Sigmoid colon (tissue), 7 donors: Measurements from ENCODE around the gene CTNND2. TPM values are rescaled to one million over a fixed set of nuclear protein-coding genes. Genes with fewer than 3 reads are reported as not detected.

Experiments
- DNase-seq: peaks from one replicate; pipeline ENCODE4 v3.0.0-alpha.2; 2019
- H3K27ac ChIP-seq, 4 donors: fragments of 200-600 bp; sonication (generic); one replicate each; pipeline ENCODE4 v1.5.1; 2016 to 2019; ENCODE audit warnings: mild to moderate bottlenecking in 1 of 4
- H3K27me3 ChIP-seq, 3 donors: fragments of 200-600 bp; sonication (generic); one replicate each; pipeline ENCODE4 v1.5.1; 2019; ENCODE audit warnings: mild to moderate bottlenecking in 1 of 3
- H3K36me3 ChIP-seq, 4 donors: fragments of 200-600 bp; sonication (generic); one replicate each; pipeline ENCODE4 v1.5.1; 2016 to 2019
- H3K4me1 ChIP-seq, 4 donors: fragments of 200-600 bp; sonication (generic); one replicate each; pipeline ENCODE4 v1.5.1; 2017 to 2019
- H3K4me3 ChIP-seq, 4 donors: fragments of 200-600 bp; sonication (generic); one replicate each; pipeline ENCODE4 v1.5.1; 2017 to 2019; ENCODE audit warnings: mild to moderate bottlenecking in 2 of 4, moderate library complexity in 1 of 4
- H3K9me3 ChIP-seq, 4 donors: fragments of 200-600 bp in 3 of 4; sonication (generic) in 3 of 4; one replicate each; pipeline versions ENCODE4 v1.5.1 to v1.6.1; 2013 to 2019
- CTCF ChIP-seq, 4 experiments: fragments of 450-650 bp in 3 of 4; fragments of 200-600 bp in 1 of 4; IDR thresholded peaks; one replicate each; pipeline ENCODE4 v1.5.1; 2016 to 2019; ENCODE audit warnings: antibody characterized with exemption in 4 of 4, mild to moderate bottlenecking in 3 of 4, moderate library complexity in 2 of 4
- EP300 ChIP-seq, 4 donors: sonication (generic); formaldehyde crosslinking; IDR thresholded peaks; one replicate each; pipeline ENCODE4 v1.6.1; 2017; ENCODE audit warnings: antibody characterized with exemption in 4 of 4
- POLR2A ChIP-seq, 2 donors: fragments of 450-650 bp; IDR thresholded peaks; one replicate each; pipeline ENCODE4 v1.6.1; 2016; ENCODE audit warnings: antibody characterized with exemption in 2 of 2, mild to moderate bottlenecking in 2 of 2, moderate library complexity in 2 of 2
- POLR2AphosphoS5 ChIP-seq, 4 donors: sonication (generic); formaldehyde crosslinking; IDR thresholded peaks; one replicate each; pipeline ENCODE4 v1.6.1; 2017; ENCODE audit warnings: antibody characterized with exemption in 4 of 4
- WGBS, 2 donors: extraction: QIAGEN DNeasy Blood & Tissue Kit; methylation state at CpG; one replicate each; pipeline ENCODE4 v1.1.7; 2013; 5-methylcytosine and 5-hydroxymethylcytosine counted together
- intact Hi-C: fragments of 100-400 bp; cut with DNase I; formaldehyde crosslinking; loops from one replicate; pipeline ENCODE4 v1.15.1; 2023
- polyA plus RNA-seq, 3 donors: library from polyadenylated mRNA; stranded (reverse); fragments of 200-250 nt; gene quantifications; one replicate each; pipeline ENCODE4 v1.2.3, GENCODE V29; 2013
- total RNA-seq, 4 donors: library from RNA; depleted of rRNA; stranded (reverse); fragments of >200 nt; gene quantifications; one replicate each; pipeline ENCODE4 v1.1.0, GENCODE V29; 2016
- donor health status: healthy with polysubstance abuse.
- donor health status: Bipolar disorder and iron deficiency.
- donor health status: healthy.

CTNND2 gene
- total and polyA plus RNA-seq, 7 donors: 0.36 to 2.5 (median 0.84) TPM; not detected in 1

DNA sequence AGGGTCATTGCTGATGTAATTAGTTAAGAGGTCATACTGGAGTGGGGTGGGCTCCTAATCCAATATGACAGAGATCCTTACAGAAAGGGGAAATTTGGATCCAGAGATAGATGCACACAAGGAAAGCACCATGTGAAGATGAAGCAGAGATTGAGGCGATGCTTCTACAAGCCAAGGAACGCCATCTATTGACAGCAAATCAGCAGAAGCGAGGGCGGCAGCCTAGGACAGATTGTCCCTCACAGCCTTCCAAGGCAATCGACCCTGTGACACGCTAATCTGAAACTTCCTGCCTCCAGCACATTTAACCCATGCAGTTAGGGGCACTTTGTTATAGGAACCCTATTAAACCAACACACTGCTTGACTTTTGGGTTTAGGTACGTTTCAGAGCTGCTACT is 858.1 kb downstream of the CTNND2 start:
- no peak for DNase-seq
- no peaks in the 10 kb centered on the region for H3K9me3 ChIP-seq
- TF ChIP-seq POLR2AphosphoS5 (IDR thresholded peaks at IDR 0.05) (no peak), POLR2A (IDR thresholded peaks at IDR 0.05) (no peak), CTCF (IDR thresholded peaks at IDR 0.05) (no peak), EP300 (IDR thresholded peaks at IDR 0.05) (no peak)
- no peaks in the 10 kb centered on the region for H3K27me3 ChIP-seq
- no peak overlapping the region for H3K27ac ChIP-seq
- H3K36me3 ChIP-seq: no peaks in the 10 kb centered on the region
- no peaks in the 10 kb centered on the region for H3K4me1 ChIP-seq
- no peak overlapping the region for H3K4me3 ChIP-seq
- WGBS, 2 donors: 53 to 57% methylated on average over 7 of the region's 7 CpGs
- intact Hi-C loops: no loop called here

- intact Hi-C loops: no loop called here
- H3K4me3 ChIP-seq: no peak overlapping the region
- 84 to 89% methylated on average over 3 of the region's 3 CpGs for WGBS, 2 donors
- H3K9me3 ChIP-seq: no peaks in the 10 kb centered on the region
- no peaks in the 10 kb centered on the region for H3K27me3 ChIP-seq
- TF ChIP-seq POLR2AphosphoS5 (IDR thresholded peaks at IDR 0.05) (no peak), CTCF (IDR thresholded peaks at IDR 0.05) (no peak), EP300 (IDR thresholded peaks at IDR 0.05) (no peak), POLR2A (IDR thresholded peaks at IDR 0.05) (no peak)
- no peaks in the 10 kb centered on the region for H3K36me3 ChIP-seq
- H3K27ac ChIP-seq: no peak overlapping the region
- no peak for DNase-seq
- no peaks in the 10 kb centered on the region for H3K4me1 ChIP-seq
Observed at GRCh38 chr5:11045411-11045810, 858.8 kb downstream of the CTNND2 start.

DNA sequence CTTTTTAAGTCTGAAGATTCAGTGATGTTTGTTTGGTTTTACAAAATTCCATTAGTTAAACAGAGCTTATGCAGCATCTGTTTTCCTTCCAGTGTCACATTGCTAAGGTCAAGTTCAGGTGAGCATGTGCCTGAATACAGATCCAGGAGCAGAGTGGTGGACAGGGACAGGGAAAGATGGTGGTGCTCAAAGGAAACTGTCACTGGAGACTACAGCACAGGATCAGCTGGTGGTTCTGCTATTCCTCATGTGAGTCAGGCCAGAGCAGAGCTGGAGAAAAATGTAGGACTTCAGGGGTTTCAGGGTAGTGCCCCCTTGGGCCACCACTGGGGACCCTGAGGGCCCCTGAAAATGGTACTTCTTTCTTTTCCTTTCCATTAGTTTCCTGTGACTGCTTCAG is 859.7 kb downstream of the CTNND2 start:
- no peak overlapping the region for H3K27ac ChIP-seq
- no peaks in the 10 kb centered on the region for H3K4me1 ChIP-seq
- no peaks in the 10 kb centered on the region for H3K27me3 ChIP-seq
- intact Hi-C loops: no loop called here
- TF ChIP-seq POLR2AphosphoS5 (IDR thresholded peaks at IDR 0.05) (no peak), POLR2A (IDR thresholded peaks at IDR 0.05) (no peak), EP300 (IDR thresholded peaks at IDR 0.05) (no peak), CTCF (IDR thresholded peaks at IDR 0.05) (no peak)
- no peaks in the 10 kb centered on the region for H3K36me3 ChIP-seq
- no peaks in the 10 kb centered on the region for H3K9me3 ChIP-seq
- no peak for DNase-seq
- H3K4me3 ChIP-seq: no peak overlapping the region

GRCh38 chr5:11043881-11044280 is 860.4 kb downstream of the CTNND2 start:
- H3K27ac ChIP-seq: no peak overlapping the region
- WGBS, 2 donors: 80 to 87% methylated on average over 5 of the region's 5 CpGs
- no peak for DNase-seq
- no peaks in the 10 kb centered on the region for H3K36me3 ChIP-seq
- TF ChIP-seq POLR2AphosphoS5 (IDR thresholded peaks at IDR 0.05) (no peak), POLR2A (IDR thresholded peaks at IDR 0.05) (no peak), EP300 (IDR thresholded peaks at IDR 0.05) (no peak), CTCF (IDR thresholded peaks at IDR 0.05) (no peak)
- no peak overlapping the region for H3K4me3 ChIP-seq
- intact Hi-C loops: no loop called here
- H3K27me3 ChIP-seq: no peaks in the 10 kb centered on the region
- no peaks in the 10 kb centered on the region for H3K9me3 ChIP-seq
- no peaks in the 10 kb centered on the region for H3K4me1 ChIP-seq

DNA sequence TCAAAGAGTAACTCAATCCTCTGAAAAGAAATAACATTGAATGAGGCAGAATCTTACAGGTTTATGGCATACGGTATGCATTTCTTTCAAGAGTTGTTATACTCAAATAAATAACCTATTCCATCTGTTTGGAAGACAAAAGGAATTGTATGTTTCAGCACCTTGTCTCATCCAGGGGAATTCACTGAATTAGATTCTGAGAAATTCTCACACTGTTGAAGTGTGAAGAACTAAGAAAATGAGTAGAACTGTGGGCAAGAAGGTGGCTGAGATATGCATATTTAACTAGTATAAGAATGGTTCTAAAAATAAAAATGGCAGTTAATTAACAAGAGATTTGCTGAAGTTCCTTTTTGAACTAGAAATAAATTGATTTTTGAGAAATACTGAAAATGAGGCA is 863.9 kb downstream of the CTNND2 start:
- WGBS, 2 donors: 75 to 78% methylated on average over 1 of the region's 1 CpG
- H3K4me3 ChIP-seq: no peak overlapping the region
- TF ChIP-seq POLR2AphosphoS5 (IDR thresholded peaks at IDR 0.05) (no peak), CTCF (IDR thresholded peaks at IDR 0.05) (no peak), POLR2A (IDR thresholded peaks at IDR 0.05) (no peak), EP300 (IDR thresholded peaks at IDR 0.05) (no peak)
- no peak for DNase-seq
- H3K27ac ChIP-seq: no peak overlapping the region
- no peaks in the 10 kb centered on the region for H3K27me3 ChIP-seq
- no peaks in the 10 kb centered on the region for H3K9me3 ChIP-seq
- no peaks in the 10 kb centered on the region for H3K36me3 ChIP-seq
- intact Hi-C loops: no loop called here
- H3K4me1 ChIP-seq: no peaks in the 10 kb centered on the region
